ENCODE measurements around the gene BSX.

BSX gene

GRCh38 chr11:122954455-122954854 lies 27.2 kb downstream of the BSX start:
- DNase-seq, result no peak

- DNase-seq, result no peak
Observed at GRCh38 chr11:122951211-122951610, 30.4 kb downstream of the BSX start.

- DNase-seq, result no peak
Observed at GRCh38 chr11:122938557-122938956, 43.1 kb downstream of the BSX start.

GRCh38 chr11:122937983-122938382 lies 43.7 kb downstream of the BSX start:
- DNase-seq, result no peak

GRCh38 chr11:122933416-122933815 lies 48.2 kb downstream of the BSX start:
- DNase-seq, result no peak

- DNase-seq, result no peak
Observed at GRCh38 chr11:122931510-122931909, 50.1 kb downstream of the BSX start.
